ENCODE data around the gene PACRG.

Gene PACRG

DNA sequence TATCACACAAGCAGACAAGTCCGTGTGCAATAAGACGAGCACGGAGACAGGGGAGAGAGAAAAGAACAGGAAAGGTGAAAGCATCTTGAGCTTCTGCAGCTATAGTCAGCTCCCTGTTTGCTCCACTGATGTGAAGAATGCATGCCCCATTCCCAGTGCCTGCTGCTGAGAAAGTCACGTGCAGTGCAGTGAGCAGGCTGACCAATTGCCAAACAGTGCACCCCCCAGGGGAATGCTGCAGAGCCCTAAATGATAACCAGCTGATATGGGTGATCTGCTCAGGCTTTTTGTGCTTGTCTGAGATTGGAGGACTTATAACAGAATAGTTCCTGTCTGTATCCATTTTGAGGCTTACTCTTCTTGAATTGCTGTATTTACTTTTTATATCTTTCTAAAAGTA is 121.5 kb downstream of the PACRG start:
- DNase-seq: peak; percentile 13
- Mint-ChIP-seq H3K4me3 (no peak overlapping the region), H3K27me3 (ENCODE audit: low read depth, poor library complexity) (no peaks in the 10 kb centered on the region), H3K27ac (no peak overlapping the region), H3K9me3 (peaks cover 15% of the 10 kb centered on the region), H3K36me3 (ENCODE audit: low read depth) (peaks cover 4% of the 10 kb centered on the region), H3K4me1 (peaks cover 34% of the 10 kb centered on the region)
- TF ChIP-seq, protein P1, sequence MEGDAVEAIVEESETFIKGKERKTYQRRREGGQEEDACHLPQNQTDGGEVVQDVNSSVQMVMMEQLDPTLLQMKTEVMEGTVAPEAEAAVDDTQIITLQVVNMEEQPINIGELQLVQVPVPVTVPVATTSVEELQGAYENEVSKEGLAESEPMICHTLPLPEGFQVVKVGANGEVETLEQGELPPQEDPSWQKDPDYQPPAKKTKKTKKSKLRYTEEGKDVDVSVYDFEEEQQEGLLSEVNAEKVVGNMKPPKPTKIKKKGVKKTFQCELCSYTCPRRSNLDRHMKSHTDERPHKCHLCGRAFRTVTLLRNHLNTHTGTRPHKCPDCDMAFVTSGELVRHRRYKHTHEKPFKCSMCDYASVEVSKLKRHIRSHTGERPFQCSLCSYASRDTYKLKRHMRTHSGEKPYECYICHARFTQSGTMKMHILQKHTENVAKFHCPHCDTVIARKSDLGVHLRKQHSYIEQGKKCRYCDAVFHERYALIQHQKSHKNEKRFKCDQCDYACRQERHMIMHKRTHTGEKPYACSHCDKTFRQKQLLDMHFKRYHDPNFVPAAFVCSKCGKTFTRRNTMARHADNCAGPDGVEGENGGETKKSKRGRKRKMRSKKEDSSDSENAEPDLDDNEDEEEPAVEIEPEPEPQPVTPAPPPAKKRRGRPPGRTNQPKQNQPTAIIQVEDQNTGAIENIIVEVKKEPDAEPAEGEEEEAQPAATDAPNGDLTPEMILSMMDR (IDR thresholded peaks at IDR 0.05): no peak

DNA sequence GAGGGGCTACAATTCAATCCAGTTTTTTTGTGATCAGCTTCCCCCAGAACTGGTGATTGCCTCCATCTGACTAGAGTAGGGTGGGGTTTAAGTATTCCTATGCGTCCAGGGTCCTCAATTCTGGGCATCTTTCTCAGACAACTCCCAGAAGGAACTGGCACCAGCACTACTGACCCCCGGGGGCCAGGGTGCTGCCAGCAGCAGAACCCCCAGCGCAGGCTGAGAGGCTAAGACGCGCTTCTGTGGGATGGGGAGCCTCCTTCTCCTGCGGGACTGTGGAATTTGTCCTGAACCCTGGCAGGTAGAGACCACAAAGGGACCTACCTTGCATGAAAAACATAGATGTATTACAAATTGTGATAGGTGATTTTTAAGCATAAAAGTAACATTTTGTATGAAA is 124.4 kb downstream of the PACRG start:
- Mint-ChIP-seq H3K27ac (no peak overlapping the region), H3K4me3 (no peak overlapping the region), H3K4me1 (peaks cover 55% of the 10 kb centered on the region), H3K36me3 (ENCODE audit: low read depth) (no peaks in the 10 kb centered on the region), H3K9me3 (no peaks in the 10 kb centered on the region), H3K27me3 (ENCODE audit: low read depth, poor library complexity) (no peaks in the 10 kb centered on the region)
- TF ChIP-seq, protein P1 (IDR thresholded peaks at IDR 0.05): no peak
- no peak for DNase-seq

DNA sequence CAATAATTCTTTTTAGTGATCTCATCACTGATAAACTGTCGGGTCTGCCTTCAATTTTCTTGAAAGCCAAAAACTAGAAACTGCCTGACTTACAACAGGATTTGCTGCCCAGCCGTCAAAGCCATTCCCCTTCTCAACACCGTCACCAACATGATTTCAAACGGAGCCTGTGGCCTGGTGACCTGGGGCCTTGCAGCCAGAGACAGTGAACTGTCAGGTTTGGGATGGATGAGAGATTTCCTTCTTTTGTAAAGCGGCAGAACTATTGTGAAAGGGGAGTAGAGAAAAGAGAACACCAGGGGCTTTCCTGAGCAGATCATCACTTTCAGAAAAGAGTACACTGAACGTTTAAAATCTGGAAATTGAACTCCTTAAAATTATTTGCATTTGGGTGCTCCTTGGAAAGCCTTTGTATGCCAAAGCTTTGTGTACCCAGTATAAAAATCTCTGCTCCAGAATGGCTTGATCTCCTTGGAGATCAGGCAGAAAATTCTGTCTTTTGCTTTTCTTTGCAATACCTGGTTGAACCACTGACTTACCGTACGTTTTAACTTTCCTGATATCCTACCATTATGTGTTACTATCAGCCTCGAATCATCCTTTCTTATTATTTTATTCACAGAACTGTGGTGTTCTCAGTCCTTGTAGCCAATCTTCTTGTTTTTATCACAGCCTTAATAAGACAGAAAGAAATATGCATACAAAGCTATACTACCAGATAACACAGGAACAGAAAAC is 125.2 kb downstream of the PACRG start:
- Mint-ChIP-seq H3K9me3 (peaks cover 2% of the 10 kb centered on the region), H3K27me3 (ENCODE audit: low read depth, poor library complexity) (peaks cover under 1% of the 10 kb centered on the region), H3K4me1 (peaks cover 62% of the 10 kb centered on the region), H3K4me3 (no peak overlapping the region), H3K36me3 (ENCODE audit: low read depth) (peaks cover 2% of the 10 kb centered on the region), H3K27ac (peak overlapping the region; percentile 23)
- TF ChIP-seq, protein P1 (IDR thresholded peaks at IDR 0.05): no peak
- DNase-seq: peak; percentile 24

DNA sequence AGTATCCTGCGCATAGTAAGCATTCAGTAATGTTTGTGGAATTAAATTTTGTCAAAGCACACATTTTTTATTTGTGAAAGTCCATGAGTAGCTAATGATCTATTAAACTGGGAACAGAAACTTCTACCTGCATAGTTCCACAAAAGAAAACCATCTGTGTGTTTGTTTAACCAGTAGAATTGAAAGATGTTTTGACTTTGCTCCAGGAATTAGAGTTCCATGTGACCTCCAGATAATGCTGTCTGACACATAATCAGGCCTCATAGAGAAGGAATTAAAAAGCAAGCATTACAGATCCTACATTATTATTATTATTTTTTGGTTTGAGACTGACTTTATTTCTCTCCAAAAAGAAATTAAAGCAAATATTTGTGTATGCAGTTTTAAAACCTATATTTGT is 126.5 kb downstream of the PACRG start:
- H3K4me3 Mint-ChIP-seq: no peak overlapping the region
- H3K27me3 Mint-ChIP-seq (ENCODE audit: low read depth, poor library complexity): peaks cover 4% of the 10 kb centered on the region
- no peak overlapping the region for H3K27ac Mint-ChIP-seq
- DNase-seq: no peak
- peaks cover 65% of the 10 kb centered on the region for H3K4me1 Mint-ChIP-seq
- TF ChIP-seq, protein P1 (IDR thresholded peaks at IDR 0.05): no peak
- peaks cover 11% of the 10 kb centered on the region for H3K9me3 Mint-ChIP-seq
- H3K36me3 Mint-ChIP-seq (ENCODE audit: low read depth): peaks cover 6% of the 10 kb centered on the region

DNA sequence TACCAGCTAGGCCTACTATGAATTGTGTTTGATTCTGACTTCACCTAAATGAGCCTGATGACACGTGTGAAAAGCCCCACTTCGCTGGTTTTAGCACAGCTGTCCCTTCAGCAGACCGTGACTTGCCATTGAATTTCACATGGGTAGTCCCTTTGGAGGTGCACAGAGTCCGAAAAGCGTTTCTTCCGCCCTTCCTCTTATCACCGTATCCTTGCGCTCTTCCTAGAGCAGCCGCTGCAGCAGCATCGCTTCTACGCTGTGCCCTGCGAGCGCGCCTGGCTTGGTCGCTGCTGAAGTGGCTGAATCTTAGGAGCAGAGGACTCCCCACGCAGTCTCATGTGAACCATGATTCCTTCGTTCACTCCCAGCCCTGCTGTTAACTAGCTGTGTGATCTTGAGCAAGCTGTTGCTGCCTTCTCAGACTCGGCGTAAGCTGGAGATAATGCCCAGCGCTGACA is 127.0 kb downstream of the PACRG start:
- Mint-ChIP-seq H3K27ac (no peak overlapping the region), H3K27me3 (ENCODE audit: low read depth, poor library complexity) (peaks cover 4% of the 10 kb centered on the region), H3K36me3 (ENCODE audit: low read depth) (peaks cover 6% of the 10 kb centered on the region), H3K4me3 (no peak overlapping the region), H3K4me1 (peaks cover 65% of the 10 kb centered on the region), H3K9me3 (peaks cover 11% of the 10 kb centered on the region)
- DNase-seq: peak; percentile 14
- TF ChIP-seq, protein P1 (IDR thresholded peaks at IDR 0.05): no peak

DNA sequence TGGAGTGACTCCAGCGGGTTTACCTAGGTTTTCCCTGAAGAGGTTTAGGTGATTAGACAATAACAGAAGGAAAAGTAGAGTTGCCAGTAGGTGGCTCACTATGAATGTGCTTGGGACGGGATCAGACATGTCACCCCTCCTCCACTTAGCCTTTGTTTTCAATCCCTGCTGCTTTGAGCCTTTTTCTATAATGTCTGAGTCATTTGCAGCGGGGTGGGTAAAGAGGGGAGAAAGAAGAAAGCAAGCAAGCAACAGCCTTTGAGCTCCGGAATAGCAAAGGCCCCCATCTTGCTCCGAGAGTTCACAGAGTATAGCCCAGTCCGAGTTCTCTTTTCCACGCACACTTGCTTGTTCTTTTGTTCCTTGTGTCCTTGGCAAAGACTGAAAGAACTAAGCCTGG is 129.1 kb downstream of the PACRG start:
- peak; percentile 26 for DNase-seq
- Mint-ChIP-seq H3K36me3 (ENCODE audit: low read depth) (peaks cover 6% of the 10 kb centered on the region), H3K4me1 (peaks cover 63% of the 10 kb centered on the region), H3K4me3 (peak overlapping the region; percentile 70), H3K9me3 (peaks cover 11% of the 10 kb centered on the region), H3K27ac (peak overlapping the region; percentile 92), H3K27me3 (ENCODE audit: low read depth, poor library complexity) (peaks cover 6% of the 10 kb centered on the region)
- TF ChIP-seq, protein P1 (IDR thresholded peaks at IDR 0.05): peak; percentile 51

All from nephron progenitor cell (in vitro differentiated cells).